Brain microvascular endothelial cell (primary cell): ENCODE results near the gene NTRK3.

ENCODE experiments used
- DNase-seq: peaks from one replicate; pipeline ENCODE4 v3.0.0-alpha.2; 2020
- H3K27ac ChIP-seq: fragments of 250-450 bp; sonication (Bioruptor Pico); 2 replicates; pipeline ENCODE4 v1.5.1; 2020; ENCODE audit warnings: mild to moderate bottlenecking, moderate library complexity
- H3K27me3 ChIP-seq: fragments of 250-450 bp; sonication (Bioruptor Pico); replicated peaks from 2 replicates; pipeline ENCODE4 v1.5.1; 2020; ENCODE audit warnings: mild to moderate bottlenecking
- H3K36me3 ChIP-seq: fragments of 250-450 bp; sonication (Bioruptor Pico); replicated peaks from 2 replicates; pipeline ENCODE4 v1.5.1; 2020; ENCODE audit warnings: mild to moderate bottlenecking
- H3K4me3 ChIP-seq: 2 replicates; pipeline ENCODE4 v1.5.1; 2011; ENCODE audit warnings: low read depth, mild to moderate bottlenecking, control low read depth, low read length, moderate library complexity
- CTCF ChIP-seq: IDR thresholded peaks from 2 replicates; pipeline ENCODE4 v1.5.1; 2011; ENCODE audit warnings: low read depth, mild to moderate bottlenecking, moderate library complexity, low read length, control low read depth, inconsistent platforms; ENCODE audit errors: missing control alignments
- in situ Hi-C: cut with HindIII; loops from 2 replicates; pipeline ENCODE4 v1.10.0; 2017; ENCODE audit warnings: low sequenced_read_pairs, low pct_ligation_motif_present

NTRK3 gene

GRCh38 chr15:88276821-88277410 lies 20.4 kb upstream of the NTRK3 start:
- Histone ChIP-seq H3K4me3 (no peak overlapping the region), H3K27me3 (no peaks in the 10 kb centered on the region), H3K27ac (no peak overlapping the region), H3K36me3 (no peaks in the 10 kb centered on the region)
- no peak for DNase-seq
- in situ Hi-C loops: no loop called here
- TF ChIP-seq CTCF: no peak

GRCh38 chr15:88275804-88276203 lies 19.3 kb upstream of the NTRK3 start:
- in situ Hi-C loops: no loop called here
- Histone ChIP-seq H3K36me3 (no peaks in the 10 kb centered on the region), H3K4me3 (no peak overlapping the region), H3K27ac (no peak overlapping the region), H3K27me3 (no peaks in the 10 kb centered on the region)
- DNase-seq: no peak
- no peak for TF ChIP-seq CTCF

GRCh38 chr15:88274553-88275460 lies 18.3 kb upstream of the NTRK3 start:
- H3K36me3 ChIP-seq: no peaks in the 10 kb centered on the region
- peak; percentile 93 for TF ChIP-seq CTCF
- DNase-seq: peak; percentile 44
- H3K4me3 ChIP-seq: no peak overlapping the region
- no peaks in the 10 kb centered on the region for H3K27me3 ChIP-seq
- in situ Hi-C loops: no loop called here
- no peak overlapping the region for H3K27ac ChIP-seq

GRCh38 chr15:88272421-88272820 lies 15.9 kb upstream of the NTRK3 start:
- no peak overlapping the region for H3K27ac ChIP-seq
- no peaks in the 10 kb centered on the region for H3K27me3 ChIP-seq
- no peak for DNase-seq
- in situ Hi-C loops: no loop called here
- H3K4me3 ChIP-seq: no peak overlapping the region
- no peaks in the 10 kb centered on the region for H3K36me3 ChIP-seq
- TF ChIP-seq CTCF: no peak

GRCh38 chr15:88269356-88270062 lies 13.0 kb upstream of the NTRK3 start:
- Histone ChIP-seq H3K27me3 (no peaks in the 10 kb centered on the region), H3K36me3 (no peaks in the 10 kb centered on the region), H3K4me3 (no peak overlapping the region), H3K27ac (no peak overlapping the region)
- in situ Hi-C loops: no loop called here
- no peak for DNase-seq
- TF ChIP-seq CTCF: no peak
